ENCODE measurements around the gene TBATA. TPM values are rescaled to one million over a fixed set of nuclear protein-coding genes. Genes with fewer than 3 reads are reported as not detected.

TBATA gene
- total RNA-seq, 4 donors from 2014 or later, result not detected

- DNase-seq, result no peak
- H3K4me1 ChIP-seq, result no peaks in the 10 kb centered on the region
- H3K27ac ChIP-seq, result no peak overlapping the region
- no peaks in the 10 kb centered on the region for H3K27me3 ChIP-seq
- no peak overlapping the region for H3K4me3 ChIP-seq
- TF ChIP-seq POLR2A (IDR thresholded peaks at IDR 0.05), result no peak
- TF ChIP-seq, protein P1, sequence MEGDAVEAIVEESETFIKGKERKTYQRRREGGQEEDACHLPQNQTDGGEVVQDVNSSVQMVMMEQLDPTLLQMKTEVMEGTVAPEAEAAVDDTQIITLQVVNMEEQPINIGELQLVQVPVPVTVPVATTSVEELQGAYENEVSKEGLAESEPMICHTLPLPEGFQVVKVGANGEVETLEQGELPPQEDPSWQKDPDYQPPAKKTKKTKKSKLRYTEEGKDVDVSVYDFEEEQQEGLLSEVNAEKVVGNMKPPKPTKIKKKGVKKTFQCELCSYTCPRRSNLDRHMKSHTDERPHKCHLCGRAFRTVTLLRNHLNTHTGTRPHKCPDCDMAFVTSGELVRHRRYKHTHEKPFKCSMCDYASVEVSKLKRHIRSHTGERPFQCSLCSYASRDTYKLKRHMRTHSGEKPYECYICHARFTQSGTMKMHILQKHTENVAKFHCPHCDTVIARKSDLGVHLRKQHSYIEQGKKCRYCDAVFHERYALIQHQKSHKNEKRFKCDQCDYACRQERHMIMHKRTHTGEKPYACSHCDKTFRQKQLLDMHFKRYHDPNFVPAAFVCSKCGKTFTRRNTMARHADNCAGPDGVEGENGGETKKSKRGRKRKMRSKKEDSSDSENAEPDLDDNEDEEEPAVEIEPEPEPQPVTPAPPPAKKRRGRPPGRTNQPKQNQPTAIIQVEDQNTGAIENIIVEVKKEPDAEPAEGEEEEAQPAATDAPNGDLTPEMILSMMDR (IDR thresholded peaks at IDR 0.05), result no peak
- no peaks in the 10 kb centered on the region for H3K36me3 ChIP-seq
- intact Hi-C loops (cut with DNase I; ENCODE audit: low total_unique reads), result no loop called here
- no peaks in the 10 kb centered on the region for H3K9me3 ChIP-seq
Measured at GRCh38 chr10:70803775-70804420, 18.7 kb upstream of the TBATA start.

GRCh38 chr10:70801854-70802253, 16.7 kb upstream of the TBATA start:
- no peaks in the 10 kb centered on the region for H3K4me1 ChIP-seq
- no peak overlapping the region for H3K4me3 ChIP-seq
- intact Hi-C loops (cut with DNase I; ENCODE audit: low total_unique reads), result no loop called here
- DNase-seq, result no peak
- no peak overlapping the region for H3K27ac ChIP-seq
- H3K27me3 ChIP-seq, result no peaks in the 10 kb centered on the region
- TF ChIP-seq, protein P1 (IDR thresholded peaks at IDR 0.05), result no peak
- no peak for TF ChIP-seq POLR2A (IDR thresholded peaks at IDR 0.05)
- H3K9me3 ChIP-seq, result no peaks in the 10 kb centered on the region
- no peaks in the 10 kb centered on the region for H3K36me3 ChIP-seq

DNA sequence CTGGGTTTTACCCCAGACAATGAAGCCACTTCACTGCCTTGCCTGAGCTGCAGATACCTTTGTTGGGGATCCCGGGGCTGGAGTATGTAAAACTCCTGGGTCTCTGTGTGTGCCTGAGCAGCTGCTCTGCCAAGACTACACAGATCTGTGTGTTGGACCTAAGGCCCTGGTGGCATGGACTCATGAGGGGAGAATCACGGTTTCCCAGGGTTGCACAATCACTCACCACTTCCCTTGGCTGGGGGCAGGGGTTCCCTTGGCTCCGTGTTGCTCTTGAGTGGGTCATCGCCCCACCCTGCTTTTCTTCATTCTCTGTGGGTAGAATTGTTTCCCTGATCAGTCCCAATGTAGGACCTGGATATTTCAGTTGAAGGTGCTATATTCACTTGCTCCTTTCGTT, 13.9 kb upstream of the TBATA start:
- Histone ChIP-seq H3K27me3 (no peaks in the 10 kb centered on the region), H3K27ac (no peak overlapping the region), H3K36me3 (no peaks in the 10 kb centered on the region), H3K4me1 (no peaks in the 10 kb centered on the region), H3K4me3 (no peak overlapping the region), H3K9me3 (no peaks in the 10 kb centered on the region)
- no peak for DNase-seq
- intact Hi-C loops (cut with DNase I; ENCODE audit: low total_unique reads), result no loop called here
- no peak for TF ChIP-seq POLR2A (IDR thresholded peaks at IDR 0.05)
- TF ChIP-seq, protein P1 (IDR thresholded peaks at IDR 0.05), result no peak

DNA sequence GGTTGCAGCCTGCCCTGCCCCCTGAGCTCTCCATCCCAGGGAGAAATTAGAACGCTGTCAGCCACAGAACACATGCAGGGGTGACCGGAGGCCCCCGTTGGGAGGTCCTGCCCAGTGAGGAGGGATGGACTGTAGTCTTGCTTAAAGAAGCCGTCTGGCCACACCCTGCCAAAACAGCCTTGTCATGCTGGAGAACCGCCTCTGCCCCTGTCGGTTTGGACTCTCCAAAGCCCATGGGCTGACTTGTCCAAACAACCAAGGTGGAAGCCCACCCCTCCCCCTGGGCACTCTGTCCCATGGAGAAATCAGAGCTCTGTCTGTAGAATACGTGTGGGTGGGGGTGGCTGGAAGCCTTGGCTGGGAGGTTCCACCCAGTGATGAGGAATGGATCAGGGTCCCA, 12.7 kb upstream of the TBATA start:
- TF ChIP-seq, protein P1 (IDR thresholded peaks at IDR 0.05), result no peak
- TF ChIP-seq POLR2A (IDR thresholded peaks at IDR 0.05), result no peak
- H3K27me3 ChIP-seq, result no peaks in the 10 kb centered on the region
- no peaks in the 10 kb centered on the region for H3K4me1 ChIP-seq
- no peak for DNase-seq
- H3K36me3 ChIP-seq, result no peaks in the 10 kb centered on the region
- no peak overlapping the region for H3K4me3 ChIP-seq
- H3K9me3 ChIP-seq, result no peaks in the 10 kb centered on the region
- no peak overlapping the region for H3K27ac ChIP-seq
- intact Hi-C loops (cut with DNase I; ENCODE audit: low total_unique reads), result no loop called here

DNA sequence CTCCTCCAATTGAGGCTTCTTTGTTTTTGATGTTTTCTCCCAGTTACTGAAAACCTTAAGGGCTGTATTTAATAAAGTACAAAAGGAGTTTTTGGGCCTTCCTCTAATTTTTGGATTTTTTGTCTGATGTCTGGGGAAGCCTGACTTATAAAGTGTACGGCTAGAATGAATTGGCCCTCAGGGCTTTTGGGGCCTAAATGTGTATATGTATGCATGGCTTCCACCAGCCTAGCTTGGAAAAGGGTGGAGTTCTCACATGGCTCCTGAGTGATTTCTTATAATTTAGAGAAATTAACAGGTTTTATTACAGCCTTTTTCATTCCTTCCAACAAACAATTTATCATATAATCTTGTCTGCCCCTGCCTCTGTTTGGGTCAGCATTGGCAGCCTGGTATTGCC, 10.4 kb upstream of the TBATA start:
- H3K27me3 ChIP-seq, result no peaks in the 10 kb centered on the region
- H3K4me1 ChIP-seq, result no peaks in the 10 kb centered on the region
- no peak overlapping the region for H3K27ac ChIP-seq
- intact Hi-C loops (cut with DNase I; ENCODE audit: low total_unique reads), result no loop called here
- no peak for DNase-seq
- no peaks in the 10 kb centered on the region for H3K9me3 ChIP-seq
- H3K36me3 ChIP-seq, result no peaks in the 10 kb centered on the region
- no peak overlapping the region for H3K4me3 ChIP-seq
- no peak for TF ChIP-seq POLR2A (IDR thresholded peaks at IDR 0.05)
- TF ChIP-seq, protein P1 (IDR thresholded peaks at IDR 0.05), result no peak

All from uterus (tissue), 4 donors.